Measurements from ENCODE around the gene ANKRD23.

The ANKRD23 gene

GRCh38 chr2:96848264-96848663, 4.4 kb upstream of the ANKRD23 start:
- peaks cover 13% of the 10 kb centered on the region for H3K36me3 ChIP-seq (replicated peaks; ENCODE audit: low read depth, low read length)
- TF ChIP-seq CTCF (IDR thresholded peaks at IDR 0.05; ENCODE audit: low read depth, low read length) (no peak), EZH2phosphoT487 (IDR thresholded peaks at IDR 0.05; ENCODE audit: low read depth) (no peak)
- H3K9me3 ChIP-seq (ENCODE audit: insufficient read depth, low read length), result no peaks in the 10 kb centered on the region
- no peak overlapping the region for H3K4me3 ChIP-seq (ENCODE audit: low read length)
- H3K9ac ChIP-seq (ENCODE audit: low read length), result no peak overlapping the region
- no peaks in the 10 kb centered on the region for H4K20me1 ChIP-seq (ENCODE audit: insufficient read depth, low read length)
- H3K4me1 ChIP-seq (ENCODE audit: low read length), result no peaks in the 10 kb centered on the region
- no peak overlapping the region for H3K27ac ChIP-seq (ENCODE audit: low read length)
- no peaks in the 10 kb centered on the region for H3K27me3 ChIP-seq (ENCODE audit: low read depth, low read length)
- no peaks in the 10 kb centered on the region for H3K79me2 ChIP-seq (ENCODE audit: low read length)
- H2AFZ ChIP-seq (ENCODE audit: low read depth, low read length), result no peak overlapping the region
- H3K4me2 ChIP-seq (ENCODE audit: low read length), result no peak overlapping the region

GRCh38 chr2:96847586-96847985, 3.8 kb upstream of the ANKRD23 start:
- no peaks in the 10 kb centered on the region for H3K4me1 ChIP-seq (ENCODE audit: low read length)
- no peaks in the 10 kb centered on the region for H3K27me3 ChIP-seq (ENCODE audit: low read depth, low read length)
- no peaks in the 10 kb centered on the region for H4K20me1 ChIP-seq (ENCODE audit: insufficient read depth, low read length)
- H3K9me3 ChIP-seq (ENCODE audit: insufficient read depth, low read length), result no peaks in the 10 kb centered on the region
- H3K36me3 ChIP-seq (replicated peaks; ENCODE audit: low read depth, low read length), result peaks cover 13% of the 10 kb centered on the region
- H3K27ac ChIP-seq (ENCODE audit: low read length), result no peak overlapping the region
- H3K4me2 ChIP-seq (ENCODE audit: low read length), result no peak overlapping the region
- no peak overlapping the region for H2AFZ ChIP-seq (ENCODE audit: low read depth, low read length)
- no peak overlapping the region for H3K9ac ChIP-seq (ENCODE audit: low read length)
- H3K4me3 ChIP-seq (ENCODE audit: low read length), result no peak overlapping the region
- TF ChIP-seq CTCF (IDR thresholded peaks at IDR 0.05; ENCODE audit: low read depth, low read length), result no peak
- no peak for TF ChIP-seq EZH2phosphoT487 (IDR thresholded peaks at IDR 0.05; ENCODE audit: low read depth)
- no peaks in the 10 kb centered on the region for H3K79me2 ChIP-seq (ENCODE audit: low read length)

- H3K27me3 ChIP-seq (ENCODE audit: low read depth, low read length), result no peaks in the 10 kb centered on the region
- TF ChIP-seq EZH2phosphoT487 (IDR thresholded peaks at IDR 0.05; ENCODE audit: low read depth) (no peak), CTCF (IDR thresholded peaks at IDR 0.05; ENCODE audit: low read depth, low read length) (no peak)
- H2AFZ ChIP-seq (ENCODE audit: low read depth, low read length), result no peak overlapping the region
- no peak overlapping the region for H3K4me2 ChIP-seq (ENCODE audit: low read length)
- H3K4me1 ChIP-seq (ENCODE audit: low read length), result no peaks in the 10 kb centered on the region
- no peaks in the 10 kb centered on the region for H3K9me3 ChIP-seq (ENCODE audit: insufficient read depth, low read length)
- no peaks in the 10 kb centered on the region for H4K20me1 ChIP-seq (ENCODE audit: insufficient read depth, low read length)
- no peak overlapping the region for H3K27ac ChIP-seq (ENCODE audit: low read length)
- no peak overlapping the region for H3K9ac ChIP-seq (ENCODE audit: low read length)
- no peaks in the 10 kb centered on the region for H3K79me2 ChIP-seq (ENCODE audit: low read length)
- peaks cover 13% of the 10 kb centered on the region for H3K36me3 ChIP-seq (replicated peaks; ENCODE audit: low read depth, low read length)
- no peak overlapping the region for H3K4me3 ChIP-seq (ENCODE audit: low read length)
Observed at GRCh38 chr2:96846825-96847224, 3.0 kb upstream of the ANKRD23 start.

GRCh38 chr2:96844405-96844808, 586 bp upstream of the ANKRD23 start:
- TF ChIP-seq CTCF (IDR thresholded peaks at IDR 0.05; ENCODE audit: low read depth, low read length), result no peak
- no peak for TF ChIP-seq EZH2phosphoT487 (IDR thresholded peaks at IDR 0.05; ENCODE audit: low read depth)
- no peak overlapping the region for H3K27ac ChIP-seq (ENCODE audit: low read length)

More at GRCh38 chr2:96844405-96844808, 586 bp upstream of the ANKRD23 start:
- Histone ChIP-seq H3K79me2 (ENCODE audit: low read length) (no peaks in the 10 kb centered on the region), H4K20me1 (ENCODE audit: insufficient read depth, low read length) (no peaks in the 10 kb centered on the region), H3K4me3 (ENCODE audit: low read length) (no peak overlapping the region), H3K4me2 (ENCODE audit: low read length) (no peak overlapping the region), H2AFZ (ENCODE audit: low read depth, low read length) (no peak overlapping the region), H3K4me1 (ENCODE audit: low read length) (no peaks in the 10 kb centered on the region), H3K36me3 (replicated peaks; ENCODE audit: low read depth, low read length) (no peaks in the 10 kb centered on the region), H3K9ac (ENCODE audit: low read length) (no peak overlapping the region), H3K27me3 (ENCODE audit: low read depth, low read length) (no peaks in the 10 kb centered on the region), H3K9me3 (ENCODE audit: insufficient read depth, low read length) (no peaks in the 10 kb centered on the region)
